Keratinocyte (primary cell): ENCODE data around the gene RELL1. TPM values are rescaled to one million over a fixed set of nuclear protein-coding genes. Genes with fewer than 3 reads are reported as not detected.

ENCODE experiments used
- DNase-seq: peaks from one replicate; pipeline ENCODE4 v3.0.0-alpha.2; 2011; ENCODE audit warnings: low read depth, missing footprints, low spot score
- FAIRE-seq: peaks from 2 replicates; lab custom pipeline; 2011; peaks lifted over from hg19 to GRCh38; lab: Jason Lieb, UNC
- H2AFZ ChIP-seq: 2 replicates; pipeline ENCODE4 v1.6.0; 2012; ENCODE audit warnings: low read length, control low read depth, inconsistent platforms; ENCODE audit not compliant: control insufficient read depth
- H3K27ac ChIP-seq: 2 replicates; pipeline ENCODE4 v1.5.1; 2011; ENCODE audit warnings: low read length; ENCODE audit not compliant: control insufficient read depth, insufficient read depth
- H3K27me3 ChIP-seq: 3 replicates; pipeline ENCODE4 v1.6.0; 2011; ENCODE audit warnings: low read length; ENCODE audit not compliant: control insufficient read depth, insufficient read depth; ENCODE audit errors: extremely low read depth
- H3K36me3 ChIP-seq, 2 experiments: 2 replicates in 1 of 2; 3 replicates in 1 of 2; pipeline ENCODE4 v1.5.1; 2011; ENCODE audit warnings: low read length in 2 of 2, mild to moderate bottlenecking in 1 of 2; ENCODE audit not compliant: control insufficient read depth in 2 of 2, insufficient read depth in 2 of 2; ENCODE audit errors: extremely low read depth in 1 of 2
- H3K4me1 ChIP-seq: 3 replicates; pipeline ENCODE4 v1.5.1; 2011; ENCODE audit warnings: low read length; ENCODE audit not compliant: control insufficient read depth, insufficient read depth; ENCODE audit errors: extremely low read depth
- H3K4me2 ChIP-seq: 3 replicates; pipeline ENCODE4 v1.6.0; 2011; ENCODE audit warnings: low read depth, low read length; ENCODE audit not compliant: control insufficient read depth, insufficient read depth; ENCODE audit errors: extremely low read depth
- H3K4me3 ChIP-seq, 3 experiments: fragments of 200-600 bp in 1 of 3; sonication (generic) in 1 of 3; 2 replicates in 2 of 3; 3 replicates in 1 of 3; pipeline ENCODE4 v1.5.1; 2011 to 2016; ENCODE audit warnings: low read length in 3 of 3, mild to moderate bottlenecking in 3 of 3, control low read depth in 2 of 3, inconsistent platforms in 1 of 3, low read depth in 1 of 3, mixed read lengths in 1 of 3, mixed run types in 1 of 3, moderate library complexity in 1 of 3; ENCODE audit not compliant: control insufficient read depth in 2 of 3, insufficient read depth in 2 of 3; ENCODE audit errors: extremely low read depth in 1 of 3
- H3K79me2 ChIP-seq: 2 replicates; pipeline ENCODE4 v1.6.0; 2012; ENCODE audit warnings: low read length; ENCODE audit not compliant: control insufficient read depth, insufficient read depth
- H3K9ac ChIP-seq: 3 replicates; pipeline ENCODE4 v1.6.0; 2011; ENCODE audit warnings: low read length; ENCODE audit not compliant: control insufficient read depth, insufficient read depth; ENCODE audit errors: extremely low read depth
- H3K9me1 ChIP-seq: 3 replicates; pipeline ENCODE4 v1.6.0; 2011; ENCODE audit warnings: low read length; ENCODE audit not compliant: control insufficient read depth, insufficient read depth; ENCODE audit errors: extremely low read depth
- H3K9me3 ChIP-seq: 2 replicates; pipeline ENCODE4 v1.5.1; 2012; ENCODE audit warnings: low read depth, low read length; ENCODE audit not compliant: control insufficient read depth
- H4K20me1 ChIP-seq: 3 replicates; pipeline ENCODE4 v1.6.0; 2011; ENCODE audit warnings: low read length; ENCODE audit not compliant: control insufficient read depth, insufficient read depth; ENCODE audit errors: extremely low read depth
- EZH2 ChIP-seq: IDR thresholded peaks from one replicate; pipeline ENCODE4 v1.6.1; 2012; ENCODE audit warnings: inconsistent platforms, mild to moderate bottlenecking, low read length, moderate library complexity
- dilution Hi-C: fragments of 300-500 bp; cut with MboI; formaldehyde crosslinking; loops from one replicate; pipeline ENCODE4 v1.7.0; 2020; ENCODE audit warnings: low sequenced_read_pairs; ENCODE audit not compliant: extremely low pct_ligation_motif_present
- polyA plus RNA-seq, 5 experiments: library from polyadenylated mRNA; depleted of rRNA in 3 of 5; stranded (reverse) in 3 of 5; stranded (forward) in 1 of 5; unstranded in 1 of 5; fragments of >200 nt; gene quantifications; 1 replicate in 1 of 5; 2 replicates in 3 of 5; 3 replicates in 1 of 5; pipeline versions ENCODE4 v1.2.1 to v1.2.3, GENCODE V29; 2011 to 2012; ENCODE audit warnings: missing spikeins in 2 of 5, low read depth in 1 of 5, low replicate concordance in 1 of 5
- TF ChIP-seq, protein P1 (sequence below), 3 experiments: IDR thresholded peaks in 1 of 3; conservative IDR thresholded peaks in 1 of 3; optimal IDR thresholded peaks in 1 of 3; 2 replicates in 2 of 3; 3 replicates in 1 of 3; pipeline versions ENCODE3 to v1.5.1; 2011; ENCODE audit warnings: low read length in 3 of 3, mild to moderate bottlenecking in 3 of 3, moderate library complexity in 2 of 3, control low read depth in 1 of 3, inconsistent platforms in 1 of 3; ENCODE audit not compliant: insufficient read depth in 2 of 3; ENCODE audit errors: extremely low read depth in 1 of 3

Gene RELL1
- polyA plus RNA-seq, 1 donor (not counting 4 experiments of a cell fraction or from before 2014, with no cell fraction given) = 9.3 TPM

DNA sequence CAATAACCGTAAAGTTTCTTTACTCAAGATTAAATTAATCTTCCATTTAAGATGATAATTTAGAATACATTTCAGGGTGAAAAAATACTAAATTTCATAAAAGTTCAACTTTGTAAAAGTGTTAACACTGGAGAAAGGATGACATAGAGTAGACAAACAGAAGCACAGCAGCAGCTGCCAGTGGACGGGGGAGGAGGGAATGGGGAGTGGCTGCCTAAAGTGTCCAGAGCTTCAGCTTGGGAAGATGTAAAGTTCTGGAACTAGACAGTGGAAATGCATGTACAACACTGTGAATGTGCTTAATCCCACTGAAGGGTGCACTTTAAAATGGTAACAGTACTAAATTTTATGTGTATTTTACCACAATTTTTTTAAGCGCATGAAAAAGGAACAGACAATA is 39.9 kb downstream of the RELL1 start:
- Histone ChIP-seq H3K27ac (no peak overlapping the region), H3K9me3 (no peaks in the 10 kb centered on the region), H3K9ac (no peak overlapping the region), H3K4me1 (peaks cover 27% of the 10 kb centered on the region), H4K20me1 (no peaks in the 10 kb centered on the region), H3K4me2 (no peak overlapping the region), H2AFZ (no peak overlapping the region), H3K27me3 (no peaks in the 10 kb centered on the region), H3K79me2 (peaks cover 3% of the 10 kb centered on the region), H3K4me3 (no peak overlapping the region), H3K9me1 (no peaks in the 10 kb centered on the region), H3K36me3 (peaks cover 4 to 20% of the 10 kb centered on the region in 2 experiments)
- TF ChIP-seq, protein P1, sequence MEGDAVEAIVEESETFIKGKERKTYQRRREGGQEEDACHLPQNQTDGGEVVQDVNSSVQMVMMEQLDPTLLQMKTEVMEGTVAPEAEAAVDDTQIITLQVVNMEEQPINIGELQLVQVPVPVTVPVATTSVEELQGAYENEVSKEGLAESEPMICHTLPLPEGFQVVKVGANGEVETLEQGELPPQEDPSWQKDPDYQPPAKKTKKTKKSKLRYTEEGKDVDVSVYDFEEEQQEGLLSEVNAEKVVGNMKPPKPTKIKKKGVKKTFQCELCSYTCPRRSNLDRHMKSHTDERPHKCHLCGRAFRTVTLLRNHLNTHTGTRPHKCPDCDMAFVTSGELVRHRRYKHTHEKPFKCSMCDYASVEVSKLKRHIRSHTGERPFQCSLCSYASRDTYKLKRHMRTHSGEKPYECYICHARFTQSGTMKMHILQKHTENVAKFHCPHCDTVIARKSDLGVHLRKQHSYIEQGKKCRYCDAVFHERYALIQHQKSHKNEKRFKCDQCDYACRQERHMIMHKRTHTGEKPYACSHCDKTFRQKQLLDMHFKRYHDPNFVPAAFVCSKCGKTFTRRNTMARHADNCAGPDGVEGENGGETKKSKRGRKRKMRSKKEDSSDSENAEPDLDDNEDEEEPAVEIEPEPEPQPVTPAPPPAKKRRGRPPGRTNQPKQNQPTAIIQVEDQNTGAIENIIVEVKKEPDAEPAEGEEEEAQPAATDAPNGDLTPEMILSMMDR (optimal IDR thresholded peaks at IDR 0.05 in 1 of 3, IDR thresholded peaks at IDR 0.05 in 1 of 3, conservative IDR thresholded peaks at IDR 0.05 in 1 of 3; ENCODE audit: extremely low read depth in 1 of 3, insufficient read depth in 2 of 3, low read length in 3 of 3) = no peak
- TF ChIP-seq EZH2 = no peak
- FAIRE-seq = no peak
- dilution Hi-C loops = no loop called here
- no peak for DNase-seq

DNA sequence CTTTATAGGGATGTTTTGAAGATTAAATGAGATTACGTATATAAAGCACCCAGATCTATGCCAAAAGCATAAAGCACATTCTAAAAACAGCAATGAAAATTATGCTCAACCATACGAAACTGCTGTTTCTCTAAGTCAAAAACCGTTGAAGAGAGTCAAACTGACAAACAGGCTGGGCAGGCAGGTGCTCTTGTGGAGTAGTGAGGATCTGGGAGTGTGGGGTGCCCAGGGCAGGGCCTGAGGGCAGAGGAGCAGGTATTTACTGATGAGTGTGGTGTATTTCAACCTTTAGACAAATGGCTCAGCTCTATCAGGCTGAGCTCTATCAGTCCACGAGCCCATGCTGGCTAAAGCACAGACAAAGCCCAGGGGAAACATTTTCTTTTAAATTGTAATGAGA is 40.4 kb downstream of the RELL1 start:
- Histone ChIP-seq H3K4me2 (no peak overlapping the region), H3K4me1 (peaks cover 32% of the 10 kb centered on the region), H3K9me3 (no peaks in the 10 kb centered on the region), H3K4me3 (no peak overlapping the region), H2AFZ (no peak overlapping the region), H3K36me3 (peaks cover 4 to 20% of the 10 kb centered on the region in 2 experiments), H3K79me2 (peaks cover 3% of the 10 kb centered on the region), H3K9me1 (no peaks in the 10 kb centered on the region), H3K27ac (no peak overlapping the region), H3K9ac (no peak overlapping the region), H3K27me3 (no peaks in the 10 kb centered on the region), H4K20me1 (no peaks in the 10 kb centered on the region)
- TF ChIP-seq EZH2 = no peak
- TF ChIP-seq, protein P1 (optimal IDR thresholded peaks at IDR 0.05 in 1 of 3, IDR thresholded peaks at IDR 0.05 in 1 of 3, conservative IDR thresholded peaks at IDR 0.05 in 1 of 3; ENCODE audit: extremely low read depth in 1 of 3, insufficient read depth in 2 of 3, low read length in 3 of 3) = no peak
- DNase-seq = no peak
- dilution Hi-C loops = no loop called here
- no peak for FAIRE-seq
